ENCODE results near the gene REG3A. TPM values are rescaled to one million over a fixed set of nuclear protein-coding genes. Genes with fewer than 3 reads are reported as not detected.

REG3A gene
- total and polyA plus RNA-seq, 10 of the 15 experiments (the other 5 are each of a cell fraction or from before 2014, with no cell fraction given): 0.62 TPM; not detected in 9

DNA sequence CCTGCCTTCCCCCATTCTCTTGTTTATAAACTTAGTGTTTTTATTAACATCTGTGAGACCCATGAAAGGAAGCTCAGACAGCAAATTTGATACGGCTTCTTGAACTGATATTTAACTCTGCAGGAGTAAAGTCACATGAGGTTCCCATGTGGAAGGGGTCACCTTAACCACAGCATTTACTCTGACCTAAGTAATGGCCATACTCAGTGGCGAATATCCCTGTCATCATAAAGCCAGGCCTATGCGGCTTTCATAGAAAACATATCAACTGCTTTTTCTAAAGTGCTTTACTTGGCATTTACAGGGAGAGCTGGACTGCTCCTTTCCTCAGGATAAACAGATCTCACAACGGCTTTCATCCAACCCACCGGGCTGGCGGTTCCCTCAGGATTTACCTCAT, 30.3 kb downstream of the REG3A start:
- ChIA-PET RAD21 (ENCODE audit: unreplicated experiment) (no interaction called here), POLR2A (no interaction called here), SMC1A (ENCODE audit: uncharacterized antibody, unreplicated experiment) (no interaction called here), CTCF (no interaction called here)
- DNase-seq (ENCODE audit: low read depth, low spot score) (no peak), FAIRE-seq (no peak), ATAC-seq (no peak)
- 20% methylated on average over 6 of the region's 6 CpGs for WGBS (ENCODE audit: insufficient coverage, insufficient replicate concordance, low lambda C conversion rate, missing lambda C conversion rate)
- H3K9me3 ChIP-seq (replicated peaks; ENCODE audit: control insufficient read depth, insufficient read depth, low read length): no peaks in the 10 kb centered on the region
- in situ Hi-C loops (cut with MboI) (no loop called here), intact Hi-C loops (cut with micrococcal nuclease; ENCODE audit: unreplicated experiment) (no loop called here)
- H3K4me2 ChIP-seq (ENCODE audit: control insufficient read depth, insufficient read depth): no peak overlapping the region
- BruUV-seq (replicated peaks): no TSS peak
- no peaks in the 10 kb centered on the region for H3K4me1 ChIP-seq (ENCODE audit: control insufficient read depth, insufficient read depth, low read length)
- no peak overlapping the region for H3K27ac ChIP-seq (ENCODE audit: control insufficient read depth, insufficient read depth)
- no peaks in the 10 kb centered on the region for H3K79me2 ChIP-seq (ENCODE audit: control insufficient read depth, insufficient read depth, low read length)
- H2AFZ ChIP-seq (ENCODE audit: control insufficient read depth, low read depth, low read length): no peak overlapping the region
- no peak overlapping the region for H3K9ac ChIP-seq (ENCODE audit: control insufficient read depth, insufficient read depth, low read length)
- no peaks in the 10 kb centered on the region for H3K27me3 ChIP-seq (replicated peaks in 1 of 2; ENCODE audit: control insufficient read depth in 2 of 2, insufficient read depth in 2 of 2, low read length in 1 of 2)
- H4K20me1 ChIP-seq (ENCODE audit: control insufficient read depth, insufficient read depth): no peaks in the 10 kb centered on the region
- H3K36me3 ChIP-seq (ENCODE audit: control insufficient read depth in 2 of 2, insufficient read depth in 2 of 2, low read length in 1 of 2): no peaks in the 10 kb centered on the region
- H3K4me3 ChIP-seq: no peak overlapping the region
- TF ChIP-seq JUND (IDR thresholded peaks at IDR 0.05; ENCODE audit: low read depth, low read length) (no peak), TCF3 (IDR thresholded peaks at IDR 0.05; ENCODE audit: borderline replicate concordance, insufficient read depth, low read depth, low read length) (no peak), HCFC1 (IDR thresholded peaks at IDR 0.05; ENCODE audit: low read length) (no peak), NR2C1 (IDR thresholded peaks at IDR 0.05) (no peak), POLR2AphosphoS5 (IDR thresholded peaks at IDR 0.05; ENCODE audit: low read length) (no peak)
- TF ChIP-seq, protein P1, sequence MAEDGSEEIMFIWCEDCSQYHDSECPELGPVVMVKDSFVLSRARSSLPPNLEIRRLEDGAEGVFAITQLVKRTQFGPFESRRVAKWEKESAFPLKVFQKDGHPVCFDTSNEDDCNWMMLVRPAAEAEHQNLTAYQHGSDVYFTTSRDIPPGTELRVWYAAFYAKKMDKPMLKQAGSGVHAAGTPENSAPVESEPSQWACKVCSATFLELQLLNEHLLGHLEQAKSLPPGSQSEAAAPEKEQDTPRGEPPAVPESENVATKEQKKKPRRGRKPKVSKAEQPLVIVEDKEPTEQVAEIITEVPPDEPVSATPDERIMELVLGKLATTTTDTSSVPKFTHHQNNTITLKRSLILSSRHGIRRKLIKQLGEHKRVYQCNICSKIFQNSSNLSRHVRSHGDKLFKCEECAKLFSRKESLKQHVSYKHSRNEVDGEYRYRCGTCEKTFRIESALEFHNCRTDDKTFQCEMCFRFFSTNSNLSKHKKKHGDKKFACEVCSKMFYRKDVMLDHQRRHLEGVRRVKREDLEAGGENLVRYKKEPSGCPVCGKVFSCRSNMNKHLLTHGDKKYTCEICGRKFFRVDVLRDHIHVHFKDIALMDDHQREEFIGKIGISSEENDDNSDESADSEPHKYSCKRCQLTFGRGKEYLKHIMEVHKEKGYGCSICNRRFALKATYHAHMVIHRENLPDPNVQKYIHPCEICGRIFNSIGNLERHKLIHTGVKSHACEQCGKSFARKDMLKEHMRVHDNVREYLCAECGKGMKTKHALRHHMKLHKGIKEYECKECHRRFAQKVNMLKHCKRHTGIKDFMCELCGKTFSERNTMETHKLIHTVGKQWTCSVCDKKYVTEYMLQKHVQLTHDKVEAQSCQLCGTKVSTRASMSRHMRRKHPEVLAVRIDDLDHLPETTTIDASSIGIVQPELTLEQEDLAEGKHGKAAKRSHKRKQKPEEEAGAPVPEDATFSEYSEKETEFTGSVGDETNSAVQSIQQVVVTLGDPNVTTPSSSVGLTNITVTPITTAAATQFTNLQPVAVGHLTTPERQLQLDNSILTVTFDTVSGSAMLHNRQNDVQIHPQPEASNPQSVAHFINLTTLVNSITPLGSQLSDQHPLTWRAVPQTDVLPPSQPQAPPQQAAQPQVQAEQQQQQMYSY (CRISPR knock-in tag; IDR thresholded peaks at IDR 0.05): no peak
- TF ChIP-seq, protein P2, sequence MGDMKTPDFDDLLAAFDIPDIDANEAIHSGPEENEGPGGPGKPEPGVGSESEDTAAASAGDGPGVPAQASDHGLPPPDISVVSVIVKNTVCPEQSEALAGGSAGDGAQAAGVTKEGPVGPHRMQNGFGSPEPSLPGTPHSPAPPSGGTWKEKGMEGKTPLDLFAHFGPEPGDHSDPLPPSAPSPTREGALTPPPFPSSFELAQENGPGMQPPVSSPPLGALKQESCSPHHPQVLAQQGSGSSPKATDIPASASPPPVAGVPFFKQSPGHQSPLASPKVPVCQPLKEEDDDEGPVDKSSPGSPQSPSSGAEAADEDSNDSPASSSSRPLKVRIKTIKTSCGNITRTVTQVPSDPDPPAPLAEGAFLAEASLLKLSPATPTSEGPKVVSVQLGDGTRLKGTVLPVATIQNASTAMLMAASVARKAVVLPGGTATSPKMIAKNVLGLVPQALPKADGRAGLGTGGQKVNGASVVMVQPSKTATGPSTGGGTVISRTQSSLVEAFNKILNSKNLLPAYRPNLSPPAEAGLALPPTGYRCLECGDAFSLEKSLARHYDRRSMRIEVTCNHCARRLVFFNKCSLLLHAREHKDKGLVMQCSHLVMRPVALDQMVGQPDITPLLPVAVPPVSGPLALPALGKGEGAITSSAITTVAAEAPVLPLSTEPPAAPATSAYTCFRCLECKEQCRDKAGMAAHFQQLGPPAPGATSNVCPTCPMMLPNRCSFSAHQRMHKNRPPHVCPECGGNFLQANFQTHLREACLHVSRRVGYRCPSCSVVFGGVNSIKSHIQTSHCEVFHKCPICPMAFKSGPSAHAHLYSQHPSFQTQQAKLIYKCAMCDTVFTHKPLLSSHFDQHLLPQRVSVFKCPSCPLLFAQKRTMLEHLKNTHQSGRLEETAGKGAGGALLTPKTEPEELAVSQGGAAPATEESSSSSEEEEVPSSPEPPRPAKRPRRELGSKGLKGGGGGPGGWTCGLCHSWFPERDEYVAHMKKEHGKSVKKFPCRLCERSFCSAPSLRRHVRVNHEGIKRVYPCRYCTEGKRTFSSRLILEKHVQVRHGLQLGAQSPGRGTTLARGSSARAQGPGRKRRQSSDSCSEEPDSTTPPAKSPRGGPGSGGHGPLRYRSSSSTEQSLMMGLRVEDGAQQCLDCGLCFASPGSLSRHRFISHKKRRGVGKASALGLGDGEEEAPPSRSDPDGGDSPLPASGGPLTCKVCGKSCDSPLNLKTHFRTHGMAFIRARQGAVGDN (IDR thresholded peaks at IDR 0.05): no peak
- TF ChIP-seq, protein P3, sequence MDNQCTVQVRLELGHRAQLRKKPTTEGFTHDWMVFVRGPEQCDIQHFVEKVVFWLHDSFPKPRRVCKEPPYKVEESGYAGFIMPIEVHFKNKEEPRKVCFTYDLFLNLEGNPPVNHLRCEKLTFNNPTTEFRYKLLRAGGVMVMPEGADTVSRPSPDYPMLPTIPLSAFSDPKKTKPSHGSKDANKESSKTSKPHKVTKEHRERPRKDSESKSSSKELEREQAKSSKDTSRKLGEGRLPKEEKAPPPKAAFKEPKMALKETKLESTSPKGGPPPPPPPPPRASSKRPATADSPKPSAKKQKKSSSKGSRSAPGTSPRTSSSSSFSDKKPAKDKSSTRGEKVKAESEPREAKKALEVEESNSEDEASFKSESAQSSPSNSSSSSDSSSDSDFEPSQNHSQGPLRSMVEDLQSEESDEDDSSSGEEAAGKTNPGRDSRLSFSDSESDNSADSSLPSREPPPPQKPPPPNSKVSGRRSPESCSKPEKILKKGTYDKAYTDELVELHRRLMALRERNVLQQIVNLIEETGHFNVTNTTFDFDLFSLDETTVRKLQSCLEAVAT (IDR thresholded peaks at IDR 0.05): no peak
- TF ChIP-seq, protein P4, sequence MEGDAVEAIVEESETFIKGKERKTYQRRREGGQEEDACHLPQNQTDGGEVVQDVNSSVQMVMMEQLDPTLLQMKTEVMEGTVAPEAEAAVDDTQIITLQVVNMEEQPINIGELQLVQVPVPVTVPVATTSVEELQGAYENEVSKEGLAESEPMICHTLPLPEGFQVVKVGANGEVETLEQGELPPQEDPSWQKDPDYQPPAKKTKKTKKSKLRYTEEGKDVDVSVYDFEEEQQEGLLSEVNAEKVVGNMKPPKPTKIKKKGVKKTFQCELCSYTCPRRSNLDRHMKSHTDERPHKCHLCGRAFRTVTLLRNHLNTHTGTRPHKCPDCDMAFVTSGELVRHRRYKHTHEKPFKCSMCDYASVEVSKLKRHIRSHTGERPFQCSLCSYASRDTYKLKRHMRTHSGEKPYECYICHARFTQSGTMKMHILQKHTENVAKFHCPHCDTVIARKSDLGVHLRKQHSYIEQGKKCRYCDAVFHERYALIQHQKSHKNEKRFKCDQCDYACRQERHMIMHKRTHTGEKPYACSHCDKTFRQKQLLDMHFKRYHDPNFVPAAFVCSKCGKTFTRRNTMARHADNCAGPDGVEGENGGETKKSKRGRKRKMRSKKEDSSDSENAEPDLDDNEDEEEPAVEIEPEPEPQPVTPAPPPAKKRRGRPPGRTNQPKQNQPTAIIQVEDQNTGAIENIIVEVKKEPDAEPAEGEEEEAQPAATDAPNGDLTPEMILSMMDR (IDR thresholded peaks at IDR 0.05 in 2 of 3, conservative IDR thresholded peaks at IDR 0.05 in 1 of 3; ENCODE audit: control insufficient read depth in 2 of 3, extremely low read depth in 1 of 3, insufficient read depth in 1 of 3, low read depth in 3 of 3, low read length in 3 of 3): no peak
- TF ChIP-seq, protein P5, sequence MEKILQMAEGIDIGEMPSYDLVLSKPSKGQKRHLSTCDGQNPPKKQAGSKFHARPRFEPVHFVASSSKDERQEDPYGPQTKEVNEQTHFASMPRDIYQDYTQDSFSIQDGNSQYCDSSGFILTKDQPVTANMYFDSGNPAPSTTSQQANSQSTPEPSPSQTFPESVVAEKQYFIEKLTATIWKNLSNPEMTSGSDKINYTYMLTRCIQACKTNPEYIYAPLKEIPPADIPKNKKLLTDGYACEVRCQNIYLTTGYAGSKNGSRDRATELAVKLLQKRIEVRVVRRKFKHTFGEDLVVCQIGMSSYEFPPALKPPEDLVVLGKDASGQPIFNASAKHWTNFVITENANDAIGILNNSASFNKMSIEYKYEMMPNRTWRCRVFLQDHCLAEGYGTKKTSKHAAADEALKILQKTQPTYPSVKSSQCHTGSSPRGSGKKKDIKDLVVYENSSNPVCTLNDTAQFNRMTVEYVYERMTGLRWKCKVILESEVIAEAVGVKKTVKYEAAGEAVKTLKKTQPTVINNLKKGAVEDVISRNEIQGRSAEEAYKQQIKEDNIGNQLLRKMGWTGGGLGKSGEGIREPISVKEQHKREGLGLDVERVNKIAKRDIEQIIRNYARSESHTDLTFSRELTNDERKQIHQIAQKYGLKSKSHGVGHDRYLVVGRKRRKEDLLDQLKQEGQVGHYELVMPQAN (conservative IDR thresholded peaks at IDR 0.05): no peak
